Measurements from ENCODE around the gene UROC1. TPM values are rescaled to one million over a fixed set of nuclear protein-coding genes. Genes with fewer than 3 reads are reported as not detected.
A peak's percentile ranks its signal among the peaks of the same experiment; 100 is the strongest.

UROC1 gene
- total and polyA plus RNA-seq, 2 donors (not counting 1 experiment from before 2014, with no cell fraction given), result not detected

- peaks cover 0 to 7% (median 5%) of the 10 kb centered on the region in 3 donors for H3K9me3 ChIP-seq (ENCODE audit: control extremely low read depth in 1 of 3, control insufficient read depth in 2 of 3, insufficient read depth in 1 of 3, low read length in 2 of 3)
- 84% methylated on average over 9 of the region's 9 CpGs for WGBS (ENCODE audit: insufficient coverage)
- TF ChIP-seq EZH2 (IDR thresholded peaks at IDR 0.05; ENCODE audit: borderline replicate concordance, insufficient read depth, low read depth, low read length, poor library complexity, severe bottlenecking), result no peak
- TF ChIP-seq, protein P1, sequence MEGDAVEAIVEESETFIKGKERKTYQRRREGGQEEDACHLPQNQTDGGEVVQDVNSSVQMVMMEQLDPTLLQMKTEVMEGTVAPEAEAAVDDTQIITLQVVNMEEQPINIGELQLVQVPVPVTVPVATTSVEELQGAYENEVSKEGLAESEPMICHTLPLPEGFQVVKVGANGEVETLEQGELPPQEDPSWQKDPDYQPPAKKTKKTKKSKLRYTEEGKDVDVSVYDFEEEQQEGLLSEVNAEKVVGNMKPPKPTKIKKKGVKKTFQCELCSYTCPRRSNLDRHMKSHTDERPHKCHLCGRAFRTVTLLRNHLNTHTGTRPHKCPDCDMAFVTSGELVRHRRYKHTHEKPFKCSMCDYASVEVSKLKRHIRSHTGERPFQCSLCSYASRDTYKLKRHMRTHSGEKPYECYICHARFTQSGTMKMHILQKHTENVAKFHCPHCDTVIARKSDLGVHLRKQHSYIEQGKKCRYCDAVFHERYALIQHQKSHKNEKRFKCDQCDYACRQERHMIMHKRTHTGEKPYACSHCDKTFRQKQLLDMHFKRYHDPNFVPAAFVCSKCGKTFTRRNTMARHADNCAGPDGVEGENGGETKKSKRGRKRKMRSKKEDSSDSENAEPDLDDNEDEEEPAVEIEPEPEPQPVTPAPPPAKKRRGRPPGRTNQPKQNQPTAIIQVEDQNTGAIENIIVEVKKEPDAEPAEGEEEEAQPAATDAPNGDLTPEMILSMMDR (IDR thresholded peaks at IDR 0.05), result no peak
- Mint-ChIP-seq H3K27ac (no peak within 1 kb of the TSS), H3K4me3 (no peak within 1 kb of the TSS), H3K9me3 (ENCODE audit: insufficient read depth) (peaks cover 6% of the 10 kb centered on the region), H3K4me1 (no peaks in the 10 kb centered on the region), H3K27me3 (peaks cover 11% of the 10 kb centered on the region)
- intact Hi-C loops (cut with micrococcal nuclease), result no loop called here
- no peak within 1 kb of the TSS for H2AFZ ChIP-seq (ENCODE audit: insufficient read depth, low read depth, low read length, poor library complexity, severe bottlenecking)
- no peak within 1 kb of the TSS for H3K4me3 ChIP-seq (ENCODE audit: control extremely low read depth in 1 of 5, extremely low read depth in 1 of 5, insufficient read depth in 1 of 5, low read depth in 2 of 5, low read length in 4 of 5)
- ChIA-PET CTCF (no interaction called here), POLR2A (no interaction called here)
- no peak within 1 kb of the TSS for H3K9ac ChIP-seq (ENCODE audit: low read length)
- no peak within 1 kb of the TSS for H3K4me2 ChIP-seq (replicated peaks; ENCODE audit: low read depth, low read length, poor library complexity, severe bottlenecking)
- DNase-seq (peak; percentile 0), ATAC-seq (ENCODE audit: low read depth) (no peak)
- no peaks in the 10 kb centered on the region for H4K20me1 ChIP-seq (ENCODE audit: control insufficient read depth, insufficient read depth, low read length, poor library complexity, severe bottlenecking)
- H3K4me1 ChIP-seq (ENCODE audit: control insufficient read depth in 2 of 2, insufficient read depth in 2 of 2, low read length in 2 of 2), result no peaks in the 10 kb centered on the region
- H3K27me3 ChIP-seq (replicated peaks in 1 of 4; ENCODE audit: control extremely low read depth in 1 of 4, control insufficient read depth in 3 of 4, insufficient read depth in 4 of 4, low read length in 3 of 4), result no peaks in the 10 kb centered on the region
- no peaks in the 10 kb centered on the region for H3K79me2 ChIP-seq (ENCODE audit: control insufficient read depth, insufficient read depth, low read length)
- no peak within 1 kb of the TSS for H3K27ac ChIP-seq (ENCODE audit: low read length in 2 of 2)
- no peaks in the 10 kb centered on the region for H3K36me3 ChIP-seq (replicated peaks in 1 of 2; ENCODE audit: control extremely low read depth in 1 of 2, control insufficient read depth in 1 of 2, extremely low read depth in 1 of 2, insufficient read depth in 2 of 2, low read length in 1 of 2)
These were observed 40.9 kb upstream of the UROC1 start, which contains the start of gene C3orf22 for GRCh38 chr3:126558336-126559071. Gene C3orf22 (minus strand): TSS chr3:126558932. CDS start chr3:126553390, 5,542 bp downstream.

- no peaks in the 10 kb centered on the region for H3K4me1 Mint-ChIP-seq
- peaks cover 6% of the 10 kb centered on the region for H3K9me3 Mint-ChIP-seq (ENCODE audit: insufficient read depth)
- no peak for ATAC-seq (ENCODE audit: low read depth)
These were observed 40.2 kb upstream of the UROC1 start for GRCh38 chr3:126557761-126558160.

More at GRCh38 chr3:126557761-126558160, 40.2 kb upstream of the UROC1 start:
- Histone ChIP-seq H3K9me3 (ENCODE audit: control extremely low read depth in 1 of 3, control insufficient read depth in 2 of 3, insufficient read depth in 1 of 3, low read length in 2 of 3) (peaks cover 0 to 3% (median 2%) of the 10 kb centered on the region in 3 donors), H3K4me3 (ENCODE audit: control extremely low read depth in 1 of 5, extremely low read depth in 1 of 5, insufficient read depth in 1 of 5, low read depth in 2 of 5, low read length in 4 of 5) (no peak overlapping the region), H3K36me3 (replicated peaks in 1 of 2; ENCODE audit: control extremely low read depth in 1 of 2, control insufficient read depth in 1 of 2, extremely low read depth in 1 of 2, insufficient read depth in 2 of 2, low read length in 1 of 2) (no peaks in the 10 kb centered on the region), H3K4me2 (replicated peaks; ENCODE audit: low read depth, low read length, poor library complexity, severe bottlenecking) (no peak overlapping the region), H3K27ac (ENCODE audit: low read length in 2 of 2) (no peak overlapping the region), H2AFZ (ENCODE audit: insufficient read depth, low read depth, low read length, poor library complexity, severe bottlenecking) (no peak overlapping the region), H3K27me3 (replicated peaks in 1 of 4; ENCODE audit: control extremely low read depth in 1 of 4, control insufficient read depth in 3 of 4, insufficient read depth in 4 of 4, low read length in 3 of 4) (no peaks in the 10 kb centered on the region), H3K9ac (ENCODE audit: low read length) (no peak overlapping the region), H3K79me2 (ENCODE audit: control insufficient read depth, insufficient read depth, low read length) (no peaks in the 10 kb centered on the region), H3K4me1 (ENCODE audit: control insufficient read depth in 2 of 2, insufficient read depth in 2 of 2, low read length in 2 of 2) (no peaks in the 10 kb centered on the region), H4K20me1 (ENCODE audit: control insufficient read depth, insufficient read depth, low read length, poor library complexity, severe bottlenecking) (no peaks in the 10 kb centered on the region)
- WGBS (ENCODE audit: insufficient coverage), result 89% methylated on average over 6 of the region's 6 CpGs
- no peak for TF ChIP-seq EZH2 (IDR thresholded peaks at IDR 0.05; ENCODE audit: borderline replicate concordance, insufficient read depth, low read depth, low read length, poor library complexity, severe bottlenecking)
- TF ChIP-seq, protein P1 (IDR thresholded peaks at IDR 0.05), result no peak
- no peak overlapping the region for H3K27ac Mint-ChIP-seq
- DNase-seq, result no peak
- ChIA-PET CTCF (no interaction called here), POLR2A (no interaction called here)
- peaks cover 13% of the 10 kb centered on the region for H3K27me3 Mint-ChIP-seq
- intact Hi-C loops (cut with micrococcal nuclease), result no loop called here
- no peak overlapping the region for H3K4me3 Mint-ChIP-seq
